ENCODE measurements around the gene UBE2E2. TPM values are rescaled to one million over a fixed set of nuclear protein-coding genes. Genes with fewer than 3 reads are reported as not detected.

The UBE2E2 gene
- polyA plus RNA-seq, 3 donors: 49.3 to 57.2 (median 56.7) TPM

DNA sequence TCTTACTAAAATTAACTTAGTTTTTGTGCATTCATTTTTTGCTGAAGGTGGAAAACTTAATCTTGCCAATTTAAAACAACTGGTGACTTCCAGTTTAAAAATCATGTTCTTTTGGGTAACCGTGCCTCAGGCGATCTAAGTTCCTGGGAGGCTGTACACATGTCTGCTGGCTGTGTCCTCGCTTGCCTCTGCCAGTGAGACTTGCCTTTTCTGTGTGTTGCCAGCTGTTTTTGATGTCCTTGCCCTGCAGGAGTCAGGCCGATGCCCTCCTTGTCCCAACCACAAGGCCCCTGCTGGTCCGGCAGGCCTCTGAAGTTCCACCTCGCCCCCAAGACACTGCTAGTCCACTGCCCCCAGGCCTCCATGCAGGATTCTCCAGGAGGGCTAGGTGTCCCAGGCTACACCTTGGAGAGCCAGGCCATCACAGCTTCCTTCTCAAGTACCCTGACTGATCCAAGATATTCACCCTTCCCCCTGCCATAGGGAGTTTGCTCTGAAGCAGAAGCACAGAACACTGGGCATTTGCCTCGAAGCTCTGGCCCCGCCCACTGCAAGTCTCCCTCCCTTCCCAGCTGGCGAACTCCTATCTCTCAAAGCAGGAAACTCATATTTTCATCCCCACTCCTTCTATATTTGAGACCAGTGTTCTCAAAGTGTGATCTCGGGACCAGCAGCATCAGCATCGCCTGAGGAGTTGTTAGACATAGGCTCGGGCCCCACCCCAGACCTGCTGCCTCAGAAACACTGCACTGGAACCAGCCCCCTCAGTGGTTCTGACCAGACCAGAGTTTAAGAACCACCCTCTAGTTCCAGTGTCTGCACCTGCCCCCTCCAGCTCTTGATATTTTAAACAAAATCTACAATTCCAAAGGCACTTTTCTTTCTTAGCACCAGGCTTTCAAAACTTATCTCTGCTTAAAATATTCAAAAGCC is 416.8 kb downstream of the UBE2E2 start:
- DNase-seq: no peak

GRCh38 chr3:23620638-23621015 is 417.5 kb downstream of the UBE2E2 start:
- DNase-seq: no peak

GRCh38 chr3:23623844-23624243 is 420.7 kb downstream of the UBE2E2 start:
- DNase-seq: no peak

DNA sequence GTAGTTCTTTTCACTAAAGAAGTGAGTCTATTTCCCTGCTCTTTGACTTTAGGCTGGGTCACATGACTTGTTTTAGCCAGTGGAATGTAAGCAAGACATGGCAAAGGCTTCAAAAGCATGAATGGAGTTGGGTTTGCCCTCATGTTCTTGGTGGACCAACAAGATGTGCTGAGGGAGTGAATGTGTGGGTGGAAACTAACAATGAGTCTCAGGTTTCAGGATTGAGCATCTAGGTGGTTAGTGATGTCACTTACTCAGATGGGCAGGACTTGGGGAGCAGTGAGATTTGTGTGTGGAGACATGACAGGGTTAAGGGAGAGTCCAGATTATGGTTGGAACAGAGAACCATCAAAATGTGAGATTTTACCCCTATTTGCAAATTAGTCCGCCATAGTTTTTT is 421.2 kb downstream of the UBE2E2 start:
- no peak for DNase-seq

DNA sequence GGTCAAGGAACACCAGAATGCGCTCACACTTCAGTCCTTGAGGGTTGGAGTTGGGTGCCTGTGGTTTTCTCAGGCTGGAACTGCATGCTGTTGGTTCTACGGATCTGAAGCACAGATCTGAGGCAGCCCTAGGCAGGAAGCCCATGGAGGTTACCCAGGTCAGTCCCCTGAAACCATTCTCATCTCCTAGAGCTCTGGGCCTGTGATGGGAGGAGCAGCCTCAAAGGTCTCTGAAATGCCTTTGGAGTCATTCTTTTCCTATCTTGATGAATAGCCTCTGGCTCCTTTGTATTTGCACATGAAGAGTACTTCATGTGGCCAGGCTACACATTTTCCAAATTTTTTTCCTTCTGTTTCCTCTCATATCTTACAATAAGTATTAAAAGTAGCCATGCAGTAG is 423.3 kb downstream of the UBE2E2 start:
- no peak for DNase-seq

DNA sequence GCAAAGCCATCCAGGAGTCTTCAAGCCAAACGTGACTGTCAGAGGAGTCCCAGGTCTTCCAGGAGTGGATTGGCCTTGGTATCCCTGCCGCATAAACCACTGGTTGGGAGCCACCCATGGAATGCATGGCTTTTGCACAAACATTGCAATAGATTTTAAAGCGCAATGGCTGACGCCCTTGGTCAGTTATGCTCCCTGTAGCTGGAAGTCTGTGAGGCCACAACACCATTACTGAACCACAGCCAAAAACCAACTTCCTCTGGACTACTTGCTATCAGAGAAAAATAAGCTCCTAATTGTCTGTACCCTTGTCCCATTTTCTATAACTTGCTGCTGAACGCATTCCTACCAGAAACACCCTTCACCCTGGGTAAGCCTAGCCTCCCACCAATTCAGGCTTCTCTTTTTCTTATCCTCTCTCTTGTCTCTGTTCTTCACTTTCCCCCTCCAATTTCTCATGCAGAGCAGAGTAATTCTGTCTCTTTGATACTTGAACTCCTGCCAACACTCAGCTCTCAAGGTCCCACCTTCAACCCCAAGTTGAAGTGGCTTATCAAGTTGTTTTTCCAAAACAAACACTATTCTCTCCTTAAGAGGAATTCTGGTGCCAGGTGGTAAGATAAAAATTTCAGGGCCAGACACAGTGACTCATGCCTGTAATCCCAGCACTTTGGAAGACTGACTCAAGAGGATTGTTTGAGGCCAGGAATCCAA is 426.2 kb downstream of the UBE2E2 start:
- no peak for DNase-seq

DNA sequence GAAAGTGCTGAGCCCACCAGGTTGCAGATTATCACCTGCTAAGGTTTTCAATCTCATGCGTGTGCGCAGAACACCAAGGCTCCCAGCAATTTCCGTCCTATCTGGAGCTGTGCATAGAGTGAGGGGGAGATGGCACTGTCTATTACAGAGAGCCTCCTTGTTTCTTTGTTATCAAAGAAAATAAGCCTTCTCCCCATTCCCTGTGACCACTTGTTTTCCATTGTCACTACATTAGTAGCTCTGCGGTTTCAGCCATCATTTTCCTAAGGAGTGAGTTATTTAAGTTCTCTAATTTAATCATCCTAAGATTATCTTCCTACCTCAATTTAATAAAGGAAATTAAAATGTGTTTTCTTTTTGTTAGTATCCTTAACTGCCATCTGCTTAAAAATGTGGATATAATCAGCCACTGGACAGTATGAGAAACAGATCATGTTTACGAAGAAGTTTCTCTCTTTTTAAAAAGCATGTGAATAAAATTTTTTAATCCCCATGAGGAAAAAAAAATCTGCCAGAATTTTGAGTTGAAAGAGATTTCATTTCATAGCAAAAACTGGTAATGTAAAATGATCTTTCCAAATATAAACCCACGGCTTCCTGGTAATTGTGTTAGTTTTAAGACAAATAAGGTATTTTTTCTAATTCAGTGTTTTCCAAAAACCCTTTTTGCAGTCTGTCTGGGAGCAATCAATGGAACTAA is 430.3 kb downstream of the UBE2E2 start:
- DNase-seq: no peak

- DNase-seq: no peak
Observed at GRCh38 chr3:23637339-23637738, 434.2 kb downstream of the UBE2E2 start.

GRCh38 chr3:23640471-23641146 is 437.5 kb downstream of the UBE2E2 start:
- no peak for DNase-seq

Data from renal pelvis (tissue), 4 donors.